GM21360 (cell line): ENCODE results near the gene SCN10A.

Experiments
- ATAC-seq: cut with Tn5 transposase; IDR thresholded peaks from one replicate; pipeline ENCODE4 v1.9.1; 2021; ENCODE audit warnings: mild to moderate bottlenecking, moderate library complexity; ENCODE audit not compliant: unreplicated experiment

Gene SCN10A

DNA sequence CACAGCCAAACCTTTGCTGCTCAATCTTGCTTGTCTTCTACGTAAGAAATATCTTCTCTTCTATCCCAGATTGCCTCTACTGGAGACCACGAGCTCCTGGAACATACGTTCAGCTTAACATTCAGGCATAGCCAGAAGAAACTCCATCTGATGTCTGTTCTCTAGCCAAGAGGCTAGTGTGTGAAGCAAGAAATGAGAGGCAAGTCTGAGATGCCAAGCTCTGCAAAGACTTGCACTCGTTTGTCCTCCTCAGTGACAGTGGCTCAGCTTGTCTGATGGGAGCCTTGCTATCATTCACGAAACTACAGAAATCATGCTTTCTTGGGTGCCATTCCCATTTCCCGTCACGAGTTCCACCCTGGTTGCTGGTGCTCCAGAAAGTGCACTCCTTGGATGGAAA, at the start of gene SCN10A:
TSS of gene SCN10A (minus strand) at position 192 of the 400 bp plus-strand sequence. CDS start 22,207 bp downstream, outside the sequence.
- no peak for ATAC-seq

DNA sequence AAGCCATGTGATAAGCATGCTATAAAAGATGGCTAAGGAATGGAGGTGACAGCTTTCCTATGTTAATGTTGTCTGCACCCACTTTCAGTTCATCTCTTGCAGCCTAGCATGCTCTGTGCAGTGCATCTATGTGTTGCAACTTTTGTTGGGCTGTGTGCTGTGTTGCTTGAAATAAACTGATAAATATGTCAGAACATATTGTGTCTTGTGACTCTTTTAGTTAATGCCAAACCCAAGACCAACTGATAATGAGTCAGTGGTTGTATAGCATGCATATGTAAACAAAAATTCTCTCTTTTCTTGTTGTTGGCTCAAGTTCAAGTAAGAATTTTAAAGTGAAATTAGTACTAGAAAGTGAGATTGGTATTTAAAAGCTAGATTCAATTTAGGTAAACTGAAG, 37.0 kb upstream of the SCN10A start:
- no peak for ATAC-seq

DNA sequence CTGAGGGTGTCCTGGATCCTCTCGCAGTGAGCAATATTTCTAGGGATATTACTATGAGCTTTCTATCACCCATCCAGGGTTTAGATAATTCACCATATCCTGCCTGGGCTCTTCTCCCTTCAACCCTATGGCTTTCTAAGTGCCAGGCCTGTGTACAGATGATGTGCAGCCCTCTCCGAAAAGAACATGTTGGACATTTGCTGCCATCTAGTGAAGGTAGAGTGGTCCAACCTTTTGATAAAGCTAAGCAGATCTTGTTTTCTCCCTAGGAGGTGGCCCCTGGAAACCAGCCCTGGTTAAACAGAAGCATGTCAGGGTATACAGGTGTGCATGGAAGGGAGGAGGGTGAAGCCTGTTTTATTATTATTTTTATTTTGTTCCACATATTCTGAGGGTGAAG, 27.9 kb upstream of the SCN10A start:
- ATAC-seq = no peak

DNA sequence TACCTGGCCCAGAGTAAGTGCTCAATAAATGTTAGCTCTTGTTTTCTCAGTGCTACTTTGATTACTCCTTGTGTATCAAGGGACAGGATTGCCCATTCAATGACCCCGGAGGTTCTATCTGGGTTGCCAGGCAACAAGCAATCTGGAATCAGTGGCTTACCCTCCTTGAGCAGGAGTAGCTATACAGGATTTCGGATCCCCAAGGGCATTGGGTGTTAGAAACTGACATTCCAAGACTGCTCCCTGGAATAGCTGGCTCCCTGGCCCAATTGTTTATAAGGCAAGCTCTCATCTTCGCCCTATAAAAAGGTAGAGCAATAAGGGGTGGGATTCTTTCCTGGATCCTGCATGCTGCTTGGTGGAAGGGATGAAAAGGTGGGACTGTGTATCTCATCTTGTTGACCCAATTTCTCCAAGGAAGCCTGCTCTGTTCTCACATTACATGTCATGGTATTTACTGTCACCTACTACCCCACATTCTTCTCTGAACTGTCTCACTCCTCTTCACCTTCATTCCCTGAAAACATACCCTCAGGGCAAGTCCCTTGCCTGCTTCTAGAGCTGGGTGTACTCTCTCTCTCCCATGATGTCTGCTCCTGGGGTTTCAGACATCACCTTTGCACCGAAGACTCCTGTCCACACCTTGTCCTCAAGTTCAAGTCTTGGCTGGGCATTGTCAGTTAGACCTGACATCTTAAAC, 26.4 kb upstream of the SCN10A start:
- no peak for ATAC-seq

DNA sequence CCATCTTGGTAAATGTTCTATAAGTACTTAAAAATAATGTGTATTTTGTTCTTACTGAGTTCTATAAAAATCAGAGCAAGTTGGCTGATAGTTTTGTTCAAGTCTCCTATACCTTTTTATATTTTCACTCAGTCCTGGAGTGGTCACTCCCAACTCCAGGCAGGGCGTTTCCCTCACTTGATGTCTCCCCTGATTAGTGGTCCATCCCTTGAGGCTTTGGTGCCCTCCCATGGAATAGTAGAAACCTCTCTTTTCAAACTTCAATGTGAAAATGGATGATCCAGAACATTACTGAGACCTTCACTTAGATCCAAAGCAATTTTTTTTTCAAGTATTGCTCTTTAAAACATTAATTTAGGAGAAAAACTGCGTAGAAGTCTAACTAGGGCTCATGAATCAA, 25.0 kb upstream of the SCN10A start:
- ATAC-seq = no peak

DNA sequence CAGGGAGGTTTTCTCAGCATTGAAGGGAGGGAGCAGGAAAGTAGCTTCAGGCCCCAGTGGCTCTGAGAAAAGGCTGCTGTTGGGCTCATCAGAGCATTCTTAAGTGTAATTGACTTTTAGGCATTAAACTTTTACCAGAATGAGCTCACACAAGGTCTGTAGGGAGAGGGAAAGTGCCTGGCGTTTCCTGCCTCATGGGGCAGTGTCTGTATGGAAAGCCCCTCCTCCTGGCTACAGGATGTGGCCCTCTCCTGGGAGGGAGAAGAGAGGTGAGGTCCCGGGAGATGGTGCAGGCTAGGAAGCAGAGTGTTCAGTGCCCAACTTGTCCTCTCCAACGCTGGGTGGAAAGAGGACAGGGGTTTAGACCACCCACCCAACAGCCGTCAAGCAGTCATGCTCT, 21.3 kb upstream of the SCN10A start:
- no peak for ATAC-seq

DNA sequence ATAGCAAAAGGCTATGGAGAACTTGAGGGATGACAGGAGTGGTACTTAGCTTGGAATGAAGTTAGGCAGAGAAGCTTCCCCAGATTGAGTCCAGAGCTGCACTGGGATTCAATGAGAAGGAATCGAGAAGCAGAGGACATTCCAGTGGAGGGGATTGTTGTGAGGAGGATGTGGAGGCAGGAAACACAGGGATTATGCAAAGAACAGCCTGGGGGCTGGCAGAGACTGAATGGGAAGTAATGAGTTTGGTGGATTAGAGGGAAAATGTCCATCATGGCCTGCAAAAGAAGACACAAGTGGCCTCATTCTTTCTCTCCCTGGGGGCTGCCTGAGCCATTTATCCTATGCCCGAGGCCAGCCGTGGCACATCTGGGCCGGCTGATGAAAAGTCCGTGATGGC, 20.5 kb upstream of the SCN10A start:
- ATAC-seq = no peak

DNA sequence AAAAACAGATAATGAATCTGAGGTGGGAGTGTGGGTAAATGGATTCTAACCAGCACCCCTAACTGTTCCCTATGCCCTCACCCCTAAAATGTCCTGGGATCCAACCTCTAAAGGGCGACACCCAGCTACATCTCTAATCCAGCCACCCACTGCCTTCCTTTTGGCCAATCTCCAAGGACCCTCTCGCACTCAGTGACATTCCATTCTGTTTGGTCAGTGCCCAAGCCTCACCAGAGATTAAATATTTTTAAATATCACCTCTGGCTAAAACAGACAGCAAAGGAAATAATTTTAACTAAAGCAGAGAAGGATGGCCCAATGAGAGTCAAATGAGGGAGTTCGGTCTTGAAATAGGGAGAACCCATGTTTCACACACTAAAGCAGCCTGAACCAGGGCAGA, 19.9 kb upstream of the SCN10A start:
- ATAC-seq = no peak

DNA sequence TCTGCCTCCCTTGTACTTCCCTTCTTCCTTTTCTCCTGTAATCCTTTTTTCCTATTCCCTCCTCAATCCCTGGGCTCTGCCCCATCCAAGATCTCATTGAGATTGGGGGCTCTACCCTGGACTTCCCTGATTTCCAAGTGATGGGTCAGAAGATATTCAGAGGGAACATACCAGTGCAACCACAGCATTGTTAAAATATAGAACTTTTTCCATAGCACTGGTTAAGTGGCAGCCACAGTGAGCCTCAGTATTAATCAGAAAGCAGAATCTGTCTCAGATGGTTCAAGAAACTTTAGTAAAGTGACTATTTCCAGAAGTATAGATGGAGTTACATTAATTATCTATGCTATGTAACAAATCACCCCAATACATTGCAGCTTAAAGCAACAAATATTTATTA, 18.7 kb upstream of the SCN10A start:
- no peak for ATAC-seq

DNA sequence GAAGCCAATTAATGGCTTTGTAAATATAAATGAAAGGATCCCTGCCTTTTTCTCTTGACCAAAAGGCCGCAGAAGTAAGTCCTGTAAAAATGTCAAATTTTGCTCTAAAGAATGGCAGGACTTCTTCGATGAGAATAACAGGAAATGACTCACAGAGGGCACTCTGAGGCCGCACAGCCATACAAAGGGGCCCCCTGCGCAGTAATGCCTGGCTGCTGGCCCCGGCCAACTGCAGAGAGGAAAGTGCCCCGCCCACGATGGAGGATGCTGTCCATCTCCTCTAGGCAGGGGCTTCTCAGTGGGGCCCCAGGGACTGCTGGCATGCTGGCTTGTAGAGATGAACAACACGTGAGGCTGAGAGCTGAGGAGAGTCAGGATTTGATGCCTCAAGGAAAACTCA, 18.1 kb upstream of the SCN10A start:
- no peak for ATAC-seq

DNA sequence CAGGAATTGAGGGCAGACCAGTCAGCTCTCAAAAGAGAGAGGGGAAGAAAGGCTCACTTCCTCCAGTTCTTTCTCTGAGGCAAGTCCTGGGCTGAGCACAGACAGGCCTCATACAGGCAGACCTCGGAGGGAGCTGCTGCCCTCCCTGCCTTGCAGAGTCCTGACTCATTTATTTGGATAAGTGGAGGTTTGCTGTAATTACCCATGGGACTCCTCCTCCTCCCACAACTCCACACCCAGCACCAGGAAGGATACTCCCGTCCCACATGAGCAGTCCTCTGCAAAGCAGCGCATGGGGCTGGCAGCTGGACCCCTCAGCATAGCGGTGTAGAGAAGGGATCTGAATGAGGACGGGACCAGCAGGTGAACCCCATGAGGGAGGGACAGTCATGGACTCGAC, 13.4 kb upstream of the SCN10A start:
- no peak for ATAC-seq

DNA sequence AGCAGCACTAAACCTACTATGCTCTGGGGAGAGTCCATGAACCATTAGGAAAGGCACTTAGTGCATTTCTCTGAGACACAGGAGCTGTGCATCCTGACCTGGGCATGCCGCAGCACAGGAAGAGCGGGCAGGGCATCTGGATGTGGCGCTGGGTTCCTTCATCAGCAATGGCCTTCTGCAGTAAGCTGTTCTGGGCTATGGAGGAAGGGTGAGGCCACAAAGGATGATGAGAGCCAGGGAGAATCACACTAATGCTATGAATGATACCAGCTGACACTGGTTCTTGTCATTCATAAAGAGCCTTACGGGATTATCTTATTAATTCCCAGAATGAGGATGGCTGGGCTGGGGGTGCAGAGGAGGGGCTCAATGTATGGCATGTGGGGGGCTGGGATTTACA, 12.7 kb upstream of the SCN10A start:
- ATAC-seq = no peak

DNA sequence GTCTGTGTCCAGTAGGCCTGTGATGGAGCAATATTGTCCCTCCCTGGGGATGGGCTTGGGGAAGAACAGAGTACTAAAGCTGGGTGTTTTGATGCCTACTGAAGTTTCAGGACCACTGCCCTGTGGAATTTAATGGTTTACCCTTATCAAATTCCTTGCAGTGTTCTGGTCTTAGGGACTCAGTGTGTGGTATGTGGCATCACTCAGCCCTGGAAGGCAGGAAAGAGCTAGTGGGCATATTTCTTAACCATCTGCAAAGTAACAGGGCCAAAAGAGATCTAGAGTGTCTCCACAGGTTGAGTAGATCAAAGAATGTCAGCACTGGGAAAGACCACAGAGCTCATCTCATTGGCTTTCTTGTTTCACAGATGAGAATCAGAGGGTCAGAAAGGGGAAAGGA, 11.8 kb upstream of the SCN10A start:
- ATAC-seq = no peak

DNA sequence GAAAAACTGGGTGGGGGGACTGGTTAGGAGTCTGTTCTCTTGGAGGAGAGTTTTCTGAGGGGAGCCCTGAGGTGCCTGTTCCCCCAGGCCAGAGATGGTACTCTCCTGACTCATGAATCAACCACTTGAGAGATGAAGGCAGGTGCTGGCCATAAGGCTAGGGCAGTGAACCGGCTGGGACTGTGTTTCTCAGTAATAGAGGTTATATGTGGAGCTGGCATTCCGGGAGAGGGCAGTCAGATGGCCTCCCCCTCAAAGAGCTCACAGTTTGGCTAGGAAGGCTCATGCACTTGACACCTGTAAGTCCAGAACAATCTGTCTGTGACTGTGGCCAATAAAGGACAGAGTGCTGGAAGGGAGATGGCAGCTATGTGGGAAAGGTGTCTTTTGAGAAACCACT, 10.0 kb upstream of the SCN10A start:
- ATAC-seq = no peak

DNA sequence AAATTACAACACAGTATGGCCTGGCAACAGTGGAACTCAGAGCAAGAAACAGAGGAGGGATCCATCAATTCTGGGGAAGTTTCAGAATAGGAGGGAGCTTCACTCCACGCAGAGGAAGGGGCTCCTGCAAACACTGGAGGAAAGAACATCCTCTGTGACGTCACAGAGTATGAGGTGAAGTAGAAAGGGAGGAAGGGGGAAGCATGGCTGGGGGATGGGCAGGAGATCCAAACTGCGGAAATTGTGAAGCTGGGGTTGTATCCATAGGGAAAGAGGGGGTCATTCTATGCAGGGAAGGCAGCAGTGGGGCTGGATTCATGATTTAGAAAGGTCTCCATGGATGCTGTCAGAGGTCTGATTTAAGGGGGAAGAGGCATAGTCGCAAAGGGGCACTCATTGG, 8.3 kb upstream of the SCN10A start:
- ATAC-seq = no peak

DNA sequence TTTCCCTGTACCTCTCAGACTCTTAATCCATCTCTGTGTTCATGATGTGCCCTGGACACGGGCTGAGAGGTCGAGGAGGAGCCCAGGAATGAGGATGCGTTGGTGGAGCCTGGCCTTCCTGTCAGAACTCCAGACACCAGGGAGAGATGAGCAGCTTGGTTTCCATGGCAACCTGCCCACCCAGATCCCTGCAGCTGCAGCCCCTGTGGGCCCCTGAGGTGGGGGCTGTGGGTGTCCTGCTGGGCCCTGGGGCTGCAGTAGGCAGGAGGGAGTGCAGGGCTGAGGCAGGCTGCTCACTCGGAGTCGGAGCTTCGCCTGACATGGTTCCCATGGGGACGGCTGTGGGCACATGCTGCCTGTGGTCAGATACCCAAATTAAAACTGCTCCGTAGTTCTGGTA, 7.7 kb upstream of the SCN10A start:
- no peak for ATAC-seq

DNA sequence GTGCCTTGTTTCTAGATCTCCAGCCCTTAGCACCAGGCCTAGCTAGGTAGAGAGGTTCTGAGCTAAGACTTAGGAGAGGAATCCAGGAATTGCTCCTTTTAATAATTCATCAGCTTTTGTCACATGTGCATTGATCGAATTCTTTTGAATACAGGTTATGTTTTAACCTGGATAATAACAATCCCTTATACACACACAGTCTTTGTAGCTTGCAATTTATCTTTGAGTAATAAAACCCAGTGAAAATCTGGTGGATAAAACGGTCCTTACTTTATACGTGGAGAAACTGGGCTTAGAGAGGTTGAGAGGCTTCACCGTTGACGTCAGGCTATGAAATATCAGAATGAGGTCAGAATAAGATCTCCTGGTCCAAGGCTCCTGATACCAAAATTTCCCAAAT, 7.2 kb upstream of the SCN10A start:
- no peak for ATAC-seq

DNA sequence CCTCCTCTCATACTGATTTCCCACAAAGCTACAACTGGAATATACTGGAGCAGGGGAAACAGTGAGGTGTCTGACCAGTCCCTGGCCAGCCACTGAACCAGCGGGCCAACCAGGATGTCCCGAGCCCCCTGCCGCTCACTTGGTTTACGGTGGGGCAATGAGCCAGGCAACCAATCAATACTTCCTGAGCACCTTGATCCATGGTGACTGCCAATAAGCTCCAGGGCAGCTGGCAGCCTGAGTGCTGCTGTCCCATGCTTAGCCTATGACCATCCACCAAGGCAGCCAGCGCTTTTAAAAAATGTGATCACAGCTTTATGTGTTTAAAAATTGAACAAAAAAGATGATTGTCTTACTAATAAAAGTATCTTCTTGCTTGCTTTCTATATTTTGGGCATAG, 4.2 kb downstream of the SCN10A start:
- ATAC-seq = no peak

DNA sequence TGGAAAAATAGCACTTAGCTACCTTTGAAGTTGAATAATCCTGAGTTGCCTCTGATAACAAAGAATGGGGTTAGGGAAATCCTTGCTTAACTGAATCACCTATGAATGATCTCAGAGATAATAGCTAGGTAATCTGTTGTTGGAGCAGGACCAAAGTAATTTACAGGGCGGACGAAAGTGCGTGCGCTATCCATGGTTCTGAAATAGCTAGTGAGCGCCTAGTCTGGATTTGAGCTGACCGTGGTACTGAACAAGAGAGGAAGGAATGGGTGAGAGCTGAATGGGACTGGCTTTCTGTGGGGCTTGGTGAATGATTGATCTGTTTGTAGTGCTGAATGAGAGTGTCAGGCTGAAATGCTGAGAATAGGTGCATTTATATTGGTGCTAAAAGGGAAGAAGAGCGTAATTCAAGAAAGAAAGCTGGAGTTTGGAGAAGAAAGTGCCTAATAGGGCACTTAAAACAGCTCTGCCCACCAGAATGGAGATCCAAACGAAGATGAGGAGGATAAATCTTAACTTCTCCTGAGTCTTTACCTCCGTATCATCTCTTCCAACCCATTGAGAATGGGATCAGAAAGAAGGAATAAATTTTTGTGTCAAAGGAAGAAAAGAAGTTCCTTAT, 10.1 kb downstream of the SCN10A start:
- no peak for ATAC-seq

DNA sequence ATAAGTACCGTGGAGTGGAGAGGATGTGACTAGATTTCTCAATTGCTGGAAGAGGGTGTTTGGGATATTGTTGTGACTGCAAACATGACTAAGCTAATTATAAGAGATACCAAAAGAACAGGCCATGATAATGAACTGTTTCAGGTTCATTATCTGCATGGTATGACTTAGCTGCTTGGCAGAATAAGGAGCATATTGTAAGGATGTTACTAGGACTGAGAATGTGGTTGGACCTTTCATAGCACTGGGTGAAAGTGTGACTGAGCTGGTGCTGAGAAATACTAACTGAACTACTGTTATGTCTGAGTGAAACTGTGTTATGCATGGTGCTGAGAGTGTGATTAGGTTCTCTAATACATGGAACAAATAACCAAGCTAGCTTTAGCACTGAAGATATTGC, 11.0 kb downstream of the SCN10A start:
- no peak for ATAC-seq

DNA sequence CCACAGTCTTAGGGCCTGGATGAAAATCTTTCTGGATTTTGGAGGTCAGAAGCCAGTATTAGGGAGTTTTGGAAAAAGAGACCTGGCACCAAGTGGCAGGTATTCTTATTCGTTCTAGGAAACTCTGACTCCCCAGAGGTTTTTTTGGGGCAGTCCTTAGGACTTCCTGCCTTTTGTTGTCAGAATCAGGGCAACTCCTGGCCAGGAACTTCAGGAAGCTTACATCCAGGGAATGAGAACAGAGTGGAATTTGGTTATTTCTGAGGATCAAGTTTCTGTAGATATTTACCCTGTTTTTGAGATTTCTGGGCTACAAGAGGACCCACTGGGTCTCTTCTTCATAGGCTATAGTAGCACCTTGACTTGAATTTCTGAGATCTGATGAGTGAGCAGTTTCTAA, 15.5 kb downstream of the SCN10A start:
- no peak for ATAC-seq

DNA sequence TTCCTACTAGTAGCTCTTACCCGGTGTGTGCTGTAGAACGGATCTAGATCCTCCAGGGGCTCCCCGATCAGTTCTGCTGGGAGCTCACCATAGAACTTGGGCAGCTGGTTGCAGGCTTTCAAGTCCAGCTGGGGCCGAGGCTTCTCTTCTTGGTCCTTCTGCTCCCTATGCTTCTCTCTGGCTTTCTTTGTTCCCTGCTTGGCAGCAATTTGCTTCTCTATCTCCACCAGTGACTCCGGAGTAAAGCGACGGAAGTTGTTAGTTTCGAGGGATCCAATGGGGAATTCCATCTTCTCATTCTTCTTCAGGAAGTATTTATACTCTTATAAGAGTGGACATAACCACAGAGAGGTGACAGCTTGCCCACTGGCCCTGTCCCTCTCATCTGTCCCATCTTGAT, 22.3 kb downstream of the SCN10A start:
- ATAC-seq = no peak

DNA sequence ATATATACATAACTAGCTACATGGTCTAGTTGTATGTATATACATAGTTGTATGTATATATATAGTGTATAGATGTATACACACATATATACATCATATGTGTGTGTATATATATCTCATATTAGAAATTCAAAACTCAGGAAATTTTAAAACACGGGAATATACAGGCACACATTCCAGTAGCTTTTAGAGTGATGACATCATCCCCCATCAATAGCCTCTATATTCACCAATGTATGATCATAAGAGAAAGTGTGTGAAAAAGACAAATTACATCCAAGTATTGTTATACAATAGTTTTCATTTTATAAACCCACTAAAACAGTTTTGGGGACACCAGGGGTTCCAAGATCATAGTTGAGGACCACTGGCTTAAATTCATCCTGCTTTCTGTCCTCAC, 23.0 kb downstream of the SCN10A start:
- no peak for ATAC-seq
